Measurements from ENCODE around the gene RBL1.
"Not testable (repeated sequence)": the region's sequence is repeated elsewhere in the genome, so short reads cannot be mapped to it uniquely, and the experiment has no call there.

RBL1 gene

GRCh38 chr20:37032077-37032476 lies 63.7 kb downstream of the RBL1 start:
- no peak for DNase-seq (ENCODE audit: low read depth in 1 of 2, low spot score in 1 of 2)
- Histone ChIP-seq H3K4me3 (replicated peaks; ENCODE audit: insufficient read depth, low read length) (no peak overlapping the region), H3K27me3 (ENCODE audit: insufficient read depth, poor library complexity, severe bottlenecking) (no peaks in the 10 kb centered on the region), H3K27ac (replicated peaks) (no peak overlapping the region)
- TF ChIP-seq CTCF (IDR thresholded peaks at IDR 0.05; ENCODE audit: insufficient read depth, low read length) (no peak), REST (IDR thresholded peaks at IDR 0.05; ENCODE audit: insufficient replicate concordance, low read depth) (no peak), GABPA (IDR thresholded peaks at IDR 0.05; ENCODE audit: low read depth) (no peak), POLR2AphosphoS5 (IDR thresholded peaks at IDR 0.05; ENCODE audit: low read depth) (no peak), SPI1 (IDR thresholded peaks at IDR 0.05; ENCODE audit: borderline replicate concordance, low read depth) (no peak)

GRCh38 chr20:37020636-37021035 lies 75.2 kb downstream of the RBL1 start:
- no peak for TF ChIP-seq POLR2AphosphoS5 (IDR thresholded peaks at IDR 0.05; ENCODE audit: low read depth)
- TF ChIP-seq CTCF (IDR thresholded peaks at IDR 0.05; ENCODE audit: insufficient read depth, low read length): no peak
- no peak for TF ChIP-seq GABPA (IDR thresholded peaks at IDR 0.05; ENCODE audit: low read depth)
- TF ChIP-seq REST (IDR thresholded peaks at IDR 0.05; ENCODE audit: insufficient replicate concordance, low read depth): no peak
- TF ChIP-seq SPI1 (IDR thresholded peaks at IDR 0.05; ENCODE audit: borderline replicate concordance, low read depth): no peak
- no peak overlapping the region for H3K27ac ChIP-seq (replicated peaks)
- H3K27me3 ChIP-seq (ENCODE audit: insufficient read depth, poor library complexity, severe bottlenecking): no peaks in the 10 kb centered on the region
- no peak overlapping the region for H3K4me3 ChIP-seq (replicated peaks; ENCODE audit: insufficient read depth, low read length)
- no peak for DNase-seq (ENCODE audit: low read depth in 1 of 2, low spot score in 1 of 2)

GRCh38 chr20:37012631-37013030 lies 83.2 kb downstream of the RBL1 start:
- H3K4me3 ChIP-seq (replicated peaks; ENCODE audit: insufficient read depth, low read length); DNase-seq (ENCODE audit: low read depth in 1 of 2, low spot score in 1 of 2); H3K27ac ChIP-seq (replicated peaks); H3K27me3 ChIP-seq (ENCODE audit: insufficient read depth, poor library complexity, severe bottlenecking): not testable (repeated sequence)

GRCh38 chr20:37011858-37012257 lies 83.9 kb downstream of the RBL1 start:
- H3K27me3 ChIP-seq (ENCODE audit: insufficient read depth, poor library complexity, severe bottlenecking); H3K4me3 ChIP-seq (replicated peaks; ENCODE audit: insufficient read depth, low read length); DNase-seq (ENCODE audit: low read depth in 1 of 2, low spot score in 1 of 2); H3K27ac ChIP-seq (replicated peaks): not testable (repeated sequence)

- no peak for DNase-seq (ENCODE audit: low read depth in 1 of 2, low spot score in 1 of 2)
- no peak overlapping the region for H3K4me3 ChIP-seq (replicated peaks; ENCODE audit: insufficient read depth, low read length)
- H3K27ac ChIP-seq (replicated peaks): no peak overlapping the region
- H3K27me3 ChIP-seq (ENCODE audit: insufficient read depth, poor library complexity, severe bottlenecking): no peaks in the 10 kb centered on the region
- TF ChIP-seq REST (IDR thresholded peaks at IDR 0.05; ENCODE audit: insufficient replicate concordance, low read depth) (no peak), CTCF (IDR thresholded peaks at IDR 0.05; ENCODE audit: insufficient read depth, low read length) (no peak), GABPA (IDR thresholded peaks at IDR 0.05; ENCODE audit: low read depth) (no peak), POLR2AphosphoS5 (IDR thresholded peaks at IDR 0.05; ENCODE audit: low read depth) (no peak), SPI1 (IDR thresholded peaks at IDR 0.05; ENCODE audit: borderline replicate concordance, low read depth) (no peak)
Observed at GRCh38 chr20:37011147-37011546, 84.7 kb downstream of the RBL1 start.
